Measurements from ENCODE around the gene IL37. TPM values are rescaled to one million over a fixed set of nuclear protein-coding genes. Genes with fewer than 3 reads are reported as not detected.

Gene IL37
- total RNA-seq, 1 experiment from 2014 or later = 1.0 TPM

DNA sequence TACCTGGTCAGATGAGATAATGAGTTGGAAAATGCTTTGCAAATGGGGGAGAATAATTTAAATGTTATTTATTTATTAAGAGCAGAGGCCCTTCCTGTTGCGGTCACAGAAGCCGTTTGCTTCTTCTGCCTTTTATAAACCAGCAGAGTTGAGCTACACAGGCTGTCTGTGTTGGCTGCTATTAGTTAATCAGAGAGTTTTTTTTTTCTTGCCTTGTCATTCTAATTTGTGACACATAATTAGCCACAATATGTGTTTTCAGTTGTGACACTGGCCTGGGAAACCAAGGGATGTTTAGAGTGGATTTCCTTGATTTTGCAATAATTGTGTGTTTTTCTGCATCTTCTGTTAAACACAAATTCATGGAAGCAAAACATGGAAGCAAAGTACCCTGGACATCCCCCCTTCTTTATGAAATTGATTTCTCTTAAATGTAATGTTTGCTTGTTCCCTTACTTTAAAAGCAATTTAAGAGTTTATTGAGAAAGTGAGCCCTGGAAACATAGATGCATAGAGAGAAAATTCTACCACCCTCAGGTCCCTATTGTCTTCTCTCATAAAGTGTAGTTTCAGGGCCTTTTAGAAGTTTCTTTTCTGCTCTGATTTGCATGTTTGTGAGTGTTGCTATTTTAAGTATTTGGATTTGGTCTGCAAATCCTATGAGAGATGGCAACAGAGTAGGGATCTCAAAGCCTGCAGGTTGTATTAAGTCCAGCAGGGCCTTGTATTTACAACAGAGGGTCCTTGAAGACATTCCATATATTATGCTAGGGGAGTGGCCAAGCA lies 22.8 kb upstream of the IL37 start:
- Histone ChIP-seq H3K36me3 (ENCODE audit: low read depth) (no peaks in the 10 kb centered on the region), H3K27me3 (ENCODE audit: insufficient read depth, low read depth) (no peaks in the 10 kb centered on the region), H3K4me1 (replicated peaks; ENCODE audit: insufficient read depth) (peaks cover 17% of the 10 kb centered on the region), H2AFZ (no peak overlapping the region), H3K9me2 (ENCODE audit: insufficient read depth) (no peaks in the 10 kb centered on the region), H3K79me2 (ENCODE audit: low read depth) (no peaks in the 10 kb centered on the region), H3K27ac (no peak overlapping the region), H4K20me1 (ENCODE audit: insufficient read depth) (no peaks in the 10 kb centered on the region), H3K4me3 (no peak overlapping the region), H3K4me2 (no peak overlapping the region), H3K9me3 (ENCODE audit: insufficient read depth, low read depth) (no peaks in the 10 kb centered on the region), H3F3A (ENCODE audit: insufficient read depth, low read depth) (peaks cover 18% of the 10 kb centered on the region)
- ChIA-PET POLR2A (ENCODE audit: unreplicated experiment) (no interaction called here), CTCF (interaction anchor here (0.6 kb wide), 1 partner anchor 139 kb away, joined by 3 read pairs; no protein-coding TSS in a partner anchor)
- intact Hi-C loops (cut with micrococcal nuclease; ENCODE audit: unreplicated experiment) = no loop called here
- no TSS peak for BruUV-seq (replicated peaks)
- no peak for TF ChIP-seq EZH2 (IDR thresholded peaks at IDR 0.05; ENCODE audit: low read depth)
- TF ChIP-seq, protein P1, sequence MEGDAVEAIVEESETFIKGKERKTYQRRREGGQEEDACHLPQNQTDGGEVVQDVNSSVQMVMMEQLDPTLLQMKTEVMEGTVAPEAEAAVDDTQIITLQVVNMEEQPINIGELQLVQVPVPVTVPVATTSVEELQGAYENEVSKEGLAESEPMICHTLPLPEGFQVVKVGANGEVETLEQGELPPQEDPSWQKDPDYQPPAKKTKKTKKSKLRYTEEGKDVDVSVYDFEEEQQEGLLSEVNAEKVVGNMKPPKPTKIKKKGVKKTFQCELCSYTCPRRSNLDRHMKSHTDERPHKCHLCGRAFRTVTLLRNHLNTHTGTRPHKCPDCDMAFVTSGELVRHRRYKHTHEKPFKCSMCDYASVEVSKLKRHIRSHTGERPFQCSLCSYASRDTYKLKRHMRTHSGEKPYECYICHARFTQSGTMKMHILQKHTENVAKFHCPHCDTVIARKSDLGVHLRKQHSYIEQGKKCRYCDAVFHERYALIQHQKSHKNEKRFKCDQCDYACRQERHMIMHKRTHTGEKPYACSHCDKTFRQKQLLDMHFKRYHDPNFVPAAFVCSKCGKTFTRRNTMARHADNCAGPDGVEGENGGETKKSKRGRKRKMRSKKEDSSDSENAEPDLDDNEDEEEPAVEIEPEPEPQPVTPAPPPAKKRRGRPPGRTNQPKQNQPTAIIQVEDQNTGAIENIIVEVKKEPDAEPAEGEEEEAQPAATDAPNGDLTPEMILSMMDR (conservative IDR thresholded peaks at IDR 0.05) = no peak
- DNase-seq = no peak

GRCh38 chr2:112889976-112890375 lies 21.0 kb upstream of the IL37 start:
- H3K4me1 ChIP-seq (replicated peaks; ENCODE audit: insufficient read depth) = peaks cover 17% of the 10 kb centered on the region
- H3K9me2 ChIP-seq (ENCODE audit: insufficient read depth) = no peaks in the 10 kb centered on the region
- no peaks in the 10 kb centered on the region for H3K36me3 ChIP-seq (ENCODE audit: low read depth)
- no peak for DNase-seq
- H3K4me3 ChIP-seq = no peak overlapping the region
- no peaks in the 10 kb centered on the region for H4K20me1 ChIP-seq (ENCODE audit: insufficient read depth)
- H3K27me3 ChIP-seq (ENCODE audit: insufficient read depth, low read depth) = no peaks in the 10 kb centered on the region
- H2AFZ ChIP-seq = no peak overlapping the region
- intact Hi-C loops (cut with micrococcal nuclease; ENCODE audit: unreplicated experiment) = loop anchor here (2.0 kb wide), 2 partner anchors 125 to 189 kb away; partner anchors contain the start of gene CKAP2L
- H3K27ac ChIP-seq = no peak overlapping the region
- no peaks in the 10 kb centered on the region for H3K9me3 ChIP-seq (ENCODE audit: insufficient read depth, low read depth)
- TF ChIP-seq, protein P1 (conservative IDR thresholded peaks at IDR 0.05) = no peak
- TF ChIP-seq EZH2 (IDR thresholded peaks at IDR 0.05; ENCODE audit: low read depth) = no peak
- ChIA-PET POLR2A (ENCODE audit: unreplicated experiment) (no interaction called here), CTCF (no interaction called here)
- H3K4me2 ChIP-seq = no peak overlapping the region
- no TSS peak for BruUV-seq (replicated peaks)
- peaks cover 18% of the 10 kb centered on the region for H3F3A ChIP-seq (ENCODE audit: insufficient read depth, low read depth)
- no peaks in the 10 kb centered on the region for H3K79me2 ChIP-seq (ENCODE audit: low read depth)

DNA sequence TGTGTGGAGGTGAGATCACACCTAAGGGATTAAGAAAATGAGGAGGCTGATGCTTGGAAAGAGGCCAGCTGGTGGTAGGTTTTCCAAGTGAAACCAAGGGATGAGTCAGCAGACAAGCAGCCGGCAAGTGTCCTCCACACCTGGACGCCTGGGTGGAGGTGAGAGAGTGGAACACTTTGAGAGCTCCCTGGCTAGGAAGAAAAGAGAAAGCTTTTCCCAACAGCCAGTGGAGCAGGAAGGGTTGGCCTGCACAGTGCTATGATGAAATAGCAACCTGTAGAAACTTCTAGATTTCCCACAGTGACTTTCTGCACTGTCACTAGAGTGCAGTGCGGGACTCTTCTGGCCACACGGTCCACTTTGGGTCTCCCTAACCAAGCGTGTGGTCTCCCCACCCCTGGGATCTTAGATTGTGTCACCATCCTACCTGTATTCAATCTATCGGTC lies 19.6 kb upstream of the IL37 start:
- Histone ChIP-seq H3F3A (ENCODE audit: insufficient read depth, low read depth) (peaks cover 18% of the 10 kb centered on the region), H2AFZ (no peak overlapping the region), H3K4me2 (peak overlapping the region; percentile 3), H3K27me3 (ENCODE audit: insufficient read depth, low read depth) (no peaks in the 10 kb centered on the region), H4K20me1 (ENCODE audit: insufficient read depth) (no peaks in the 10 kb centered on the region), H3K9me3 (ENCODE audit: insufficient read depth, low read depth) (no peaks in the 10 kb centered on the region), H3K36me3 (ENCODE audit: low read depth) (no peaks in the 10 kb centered on the region), H3K27ac (peak overlapping the region; percentile 95), H3K9me2 (ENCODE audit: insufficient read depth) (no peaks in the 10 kb centered on the region), H3K79me2 (ENCODE audit: low read depth) (no peaks in the 10 kb centered on the region), H3K4me3 (no peak overlapping the region), H3K4me1 (replicated peaks; ENCODE audit: insufficient read depth) (peaks cover 17% of the 10 kb centered on the region)
- ChIA-PET POLR2A (ENCODE audit: unreplicated experiment) (interaction anchor here (0.6 kb wide), 1 partner anchor 37 kb away, joined by 8 read pairs; no protein-coding TSS in a partner anchor), CTCF (interaction anchor here (1.1 kb wide), 1 partner anchor 50 kb away, joined by 5 read pairs; no protein-coding TSS in a partner anchor)
- intact Hi-C loops (cut with micrococcal nuclease; ENCODE audit: unreplicated experiment) = loop anchor here (1.0 to 2.0 kb wide), 4 partner anchors 45 to 187 kb away; partner anchors contain the start of gene CKAP2L
- BruUV-seq (replicated peaks) = no TSS peak
- peak; percentile 88 to 95 for DNase-seq
- TF ChIP-seq, protein P1 (conservative IDR thresholded peaks at IDR 0.05) = 0 out of 2 replicates have a peak, but pooled peaks have one; percentile 11
- TF ChIP-seq EZH2 (IDR thresholded peaks at IDR 0.05; ENCODE audit: low read depth) = no peak
